ENCODE data around the gene NCOA7. TPM values are rescaled to one million over a fixed set of nuclear protein-coding genes. Genes with fewer than 3 reads are reported as not detected.

NCOA7 gene
- total RNA-seq, 1 experiment from 2014 or later, result 51.0 TPM

GRCh38 chr6:125797120-125797885 lies 6.5 kb downstream of the NCOA7 start:
- POLR2A ChIA-PET (ENCODE audit: unreplicated experiment), result interaction anchor here (0.6 kb wide), 1 partner anchor 160 kb away, joined by 6 read pairs; no protein-coding TSS in a partner anchor
- no peak for DNase-seq
- H3K36me3 ChIP-seq (ENCODE audit: low read depth), result peaks cover 36% of the 10 kb centered on the region; the same call in 1 of the 2 replicates
- H2AFZ ChIP-seq, result no peak overlapping the region
- TF ChIP-seq CTCF (conservative IDR thresholded peaks at IDR 0.05) (no peak), EZH2 (IDR thresholded peaks at IDR 0.05; ENCODE audit: low read depth) (no peak)
- H3K27ac ChIP-seq, result peak overlapping the region; percentile 32
- H3K79me2 ChIP-seq (ENCODE audit: low read depth), result peaks cover 82% of the 10 kb centered on the region
- peaks cover 5% of the 10 kb centered on the region; the same call in 1 of the 2 replicates for H3K9me3 ChIP-seq (ENCODE audit: insufficient read depth, low read depth)
- H3K27me3 ChIP-seq (ENCODE audit: insufficient read depth, low read depth), result no peaks in the 10 kb centered on the region
- no TSS peak for BruUV-seq (replicated peaks)
- H3K4me3 ChIP-seq, result no peak overlapping the region
- peaks cover 17% of the 10 kb centered on the region for H3F3A ChIP-seq (ENCODE audit: insufficient read depth, low read depth)
- no peaks in the 10 kb centered on the region; the same call in 1 of the 2 replicates for H3K9me2 ChIP-seq (ENCODE audit: insufficient read depth)
- H3K4me1 ChIP-seq (replicated peaks; ENCODE audit: insufficient read depth), result peaks cover 61% of the 10 kb centered on the region
- peak overlapping the region; percentile 69 for H3K4me2 ChIP-seq
- H4K20me1 ChIP-seq (ENCODE audit: insufficient read depth), result no peaks in the 10 kb centered on the region
- CTCF ChIA-PET, result no interaction called here
- intact Hi-C loops (cut with micrococcal nuclease; ENCODE audit: unreplicated experiment), result no loop called here

- peaks cover 17% of the 10 kb centered on the region for H3F3A ChIP-seq (ENCODE audit: insufficient read depth, low read depth)
- intact Hi-C loops (cut with micrococcal nuclease; ENCODE audit: unreplicated experiment), result no loop called here
- peak overlapping the region; percentile 32 for H3K27ac ChIP-seq
- peaks cover 39% of the 10 kb centered on the region; the same call in 1 of the 2 replicates for H3K36me3 ChIP-seq (ENCODE audit: low read depth)
- H4K20me1 ChIP-seq (ENCODE audit: insufficient read depth), result no peaks in the 10 kb centered on the region
- H3K4me3 ChIP-seq, result 0 out of 2 replicates have a peak overlapping the region, but pooled peaks have one; percentile 1
- TF ChIP-seq EZH2 (IDR thresholded peaks at IDR 0.05; ENCODE audit: low read depth), result no peak
- no peak for TF ChIP-seq CTCF (conservative IDR thresholded peaks at IDR 0.05)
- POLR2A ChIA-PET (ENCODE audit: unreplicated experiment), result no interaction called here
- H3K9me2 ChIP-seq (ENCODE audit: insufficient read depth), result no peaks in the 10 kb centered on the region; the same call in 1 of the 2 replicates
- H3K4me2 ChIP-seq, result peak overlapping the region; percentile 69
- H3K27me3 ChIP-seq (ENCODE audit: insufficient read depth, low read depth), result no peaks in the 10 kb centered on the region
- peak in 1 of 2 experiments; percentile 80 for DNase-seq
- H3K9me3 ChIP-seq (ENCODE audit: insufficient read depth, low read depth), result peaks cover 5% of the 10 kb centered on the region; the same call in 1 of the 2 replicates
- CTCF ChIA-PET, result interaction anchor here (0.6 to 0.8 kb wide), 2 partner anchors 45 to 121 kb away, joined by 3 read pairs; no protein-coding TSS in a partner anchor
- peaks cover 54% of the 10 kb centered on the region for H3K4me1 ChIP-seq (replicated peaks; ENCODE audit: insufficient read depth)
- BruUV-seq (replicated peaks), result no TSS peak
- H2AFZ ChIP-seq, result no peak overlapping the region
- H3K79me2 ChIP-seq (ENCODE audit: low read depth), result peaks cover 79% of the 10 kb centered on the region
These were observed 7.2 kb downstream of the NCOA7 start for GRCh38 chr6:125797886-125798444.

- Histone ChIP-seq H4K20me1 (ENCODE audit: insufficient read depth) (no peaks in the 10 kb centered on the region), H3K4me1 (replicated peaks; ENCODE audit: insufficient read depth) (peaks cover 45% of the 10 kb centered on the region), H2AFZ (no peak overlapping the region), H3K4me3 (no peak overlapping the region), H3K79me2 (ENCODE audit: low read depth) (peaks cover 78% of the 10 kb centered on the region), H3K27me3 (ENCODE audit: insufficient read depth, low read depth) (no peaks in the 10 kb centered on the region), H3F3A (ENCODE audit: insufficient read depth, low read depth) (peaks cover 10% of the 10 kb centered on the region), H3K9me3 (ENCODE audit: insufficient read depth, low read depth) (peaks cover 5% of the 10 kb centered on the region; the same call in 1 of the 2 replicates), H3K27ac (peak overlapping the region; percentile 32; the same call in 1 of the 2 replicates), H3K36me3 (ENCODE audit: low read depth) (peaks cover 39% of the 10 kb centered on the region; the same call in 1 of the 2 replicates), H3K9me2 (ENCODE audit: insufficient read depth) (no peaks in the 10 kb centered on the region; the same call in 1 of the 2 replicates), H3K4me2 (peak overlapping the region; percentile 69)
- BruUV-seq (replicated peaks), result no TSS peak
- DNase-seq, result peak in 1 of 2 experiments; percentile 69
- ChIA-PET CTCF (no interaction called here), POLR2A (ENCODE audit: unreplicated experiment) (interaction anchor here (0.7 kb wide), 1 partner anchor 122 kb away, joined by 3 read pairs; no protein-coding TSS in a partner anchor)
- intact Hi-C loops (cut with micrococcal nuclease; ENCODE audit: unreplicated experiment), result no loop called here
- no peak for TF ChIP-seq EZH2 (IDR thresholded peaks at IDR 0.05; ENCODE audit: low read depth)
- no peak for TF ChIP-seq CTCF (conservative IDR thresholded peaks at IDR 0.05)
These were observed 8.2 kb downstream of the NCOA7 start for GRCh38 chr6:125798734-125799508.

Data from PC-9 (cell line).